SK-N-SH treated with all-trans-retinoic acid at 6 μM for 48 hours (cell line): Measurements from ENCODE around the gene KPRP.

Source experiments
- ARNTL ChIP-seq: fragments of 450-650 bp; formaldehyde crosslinking; IDR thresholded peaks from 2 replicates; pipeline ENCODE4 v1.5.0; 2020; ENCODE audit warnings: low read depth, mild to moderate bottlenecking, moderate library complexity, borderline replicate concordance
- BACH2 ChIP-seq: fragments of 250-450 bp; sonication (Bioruptor Pico); IDR thresholded peaks from 2 replicates; pipeline ENCODE4 v1.9.0; 2021; ENCODE audit warnings: mild to moderate bottlenecking, borderline replicate concordance
- ESRRG ChIP-seq: fragments of 250-450 bp; sonication (Bioruptor Pico); IDR thresholded peaks from 2 replicates; pipeline ENCODE4 v1.6.1; 2021; ENCODE audit warnings: mild to moderate bottlenecking
- ISL1 ChIP-seq: fragments of 250-450 bp; sonication (Bioruptor Pico); IDR thresholded peaks from 2 replicates; pipeline ENCODE4 v2.1.2; 2022; ENCODE audit warnings: mild to moderate bottlenecking, moderate library complexity
- OSR1 ChIP-seq: fragments of 250-450 bp; sonication (Bioruptor Pico); IDR thresholded peaks from 2 replicates; pipeline ENCODE4 v1.8.0; 2022; ENCODE audit warnings: moderate library complexity, mild to moderate bottlenecking, inconsistent platforms
- PPARA ChIP-seq: fragments of 250-450 bp; sonication (Bioruptor Pico); IDR thresholded peaks from 2 replicates; pipeline ENCODE4 v1.5.0; 2020; ENCODE audit warnings: mild to moderate bottlenecking, borderline replicate concordance
- RARB ChIP-seq: fragments of 250-450 bp; sonication (Bioruptor Pico); IDR thresholded peaks from 2 replicates; pipeline ENCODE4 v1.8.0; 2021; ENCODE audit warnings: mild to moderate bottlenecking, moderate library complexity
- TCF4 ChIP-seq: fragments of 250-450 bp; sonication (Bioruptor Pico); IDR thresholded peaks from 2 replicates; pipeline ENCODE4 v1.8.0; 2021; ENCODE audit warnings: mild to moderate bottlenecking, moderate library complexity, borderline replicate concordance
- ZFP3 ChIP-seq: fragments of 250-450 bp; sonication (Bioruptor Pico); IDR thresholded peaks from 2 replicates; pipeline ENCODE4 v1.5.0; 2020; ENCODE audit warnings: mild to moderate bottlenecking, moderate library complexity

DNA sequence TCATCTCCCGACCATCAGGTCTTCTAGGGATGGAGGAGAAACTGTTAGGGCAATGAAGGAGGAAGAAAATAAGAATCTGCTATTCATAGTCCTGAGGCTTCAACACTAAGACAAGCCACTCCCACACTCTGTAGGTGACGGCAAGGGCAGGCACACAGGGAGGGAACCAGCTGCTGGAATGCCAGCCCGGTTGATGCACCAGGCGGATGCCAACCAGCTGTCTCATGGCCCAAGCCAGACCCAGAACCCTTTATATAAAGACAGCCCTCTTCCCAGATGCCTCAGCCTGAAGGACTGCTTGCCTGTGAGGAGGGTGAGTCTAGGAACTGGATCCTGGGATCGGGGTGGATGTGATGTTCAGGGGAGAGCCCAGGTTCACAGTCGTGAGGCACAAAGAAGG, at the start of gene KPRP:
- TF ChIP-seq ZFP3 (CRISPR knock-in tag) (no peak), BACH2 (CRISPR knock-in tag) (no peak), RARB (CRISPR knock-in tag) (no peak), ISL1 (no peak), ESRRG (CRISPR knock-in tag) (no peak), TCF4 (CRISPR knock-in tag) (no peak), PPARA (CRISPR knock-in tag) (no peak), OSR1 (CRISPR knock-in tag) (no peak), ARNTL (no peak)
